Endothelial cell of umbilical vein (primary cell): ENCODE data around the gene ZNF597. TPM values are rescaled to one million over a fixed set of nuclear protein-coding genes. Genes with fewer than 3 reads are reported as not detected.

Experiments
- BruUV-seq: library from RNA; stranded (reverse); fragments of 400-500 nt; replicated peaks from 2 replicates; lab custom pipeline; 2021; lab: Mats Ljungman, UMichigan
- CTCF ChIA-PET: fragments of 300-600, 350-600 bp; sonication (Branson Sonifier 250); formaldehyde crosslinking; loops from one replicate; lab custom pipeline; 2021; ENCODE audit warnings: antibody characterized with exemption, inconsistent platforms; lab: Charles Lee
- POLR2A ChIA-PET: fragments of 300-600, 350-600 bp; sonication (Branson Sonifier 250); formaldehyde crosslinking; loops from one replicate; lab custom pipeline; 2021; ENCODE audit warnings: antibody characterized with exemption, inconsistent platforms; lab: Charles Lee
- DNase-seq: peaks from one replicate; pipeline ENCODE4 v3.0.0-alpha.2; 2011; ENCODE audit warnings: low read depth, low spot score
- FAIRE-seq: peaks from 2 replicates; lab custom pipeline; 2011; peaks lifted over from hg19 to GRCh38; lab: Jason Lieb, UNC
- H2AFZ ChIP-seq: 2 replicates; pipeline ENCODE4 v1.6.0; 2012; ENCODE audit warnings: low read depth, low read length, control low read depth, inconsistent platforms
- H3K27ac ChIP-seq: 2 replicates; pipeline ENCODE4 v1.5.1; 2011; ENCODE audit warnings: low read depth, mild to moderate bottlenecking, control low read depth, low read length, moderate library complexity; ENCODE audit not compliant: insufficient read depth
- H3K27me3 ChIP-seq, 2 experiments: 2 replicates each; pipeline versions ENCODE4 v1.6.0 to v1.6.1; 2011; ENCODE audit warnings: low read length in 2 of 2, mixed read lengths in 1 of 2; ENCODE audit not compliant: control insufficient read depth in 2 of 2, insufficient read depth in 2 of 2
- H3K36me3 ChIP-seq, 2 experiments: 2 replicates in 1 of 2; 3 replicates in 1 of 2; pipeline ENCODE4 v1.5.1; 2011; ENCODE audit warnings: low read length in 2 of 2, mild to moderate bottlenecking in 1 of 2, moderate library complexity in 1 of 2; ENCODE audit not compliant: control insufficient read depth in 2 of 2, insufficient read depth in 2 of 2; ENCODE audit errors: extremely low read depth in 1 of 2
- H3K4me1 ChIP-seq: 3 replicates; pipeline ENCODE4 v1.5.1; 2011; ENCODE audit warnings: mild to moderate bottlenecking, low read length; ENCODE audit not compliant: control insufficient read depth, insufficient read depth; ENCODE audit errors: extremely low read depth
- H3K4me2 ChIP-seq: 2 replicates; pipeline ENCODE4 v1.6.1; 2011; ENCODE audit warnings: low read length, control low read depth, mixed read lengths; ENCODE audit not compliant: insufficient read depth
- H3K4me3 ChIP-seq, 3 experiments: fragments of 200-600 bp in 1 of 3; sonication (generic), shearing (Covaris generic) in 1 of 3; replicated peaks in 1 of 3; 2 replicates each; pipeline ENCODE4 v1.5.1; 2011 to 2016; ENCODE audit warnings: control low read depth in 3 of 3, low read length in 3 of 3, mild to moderate bottlenecking in 2 of 3, inconsistent platforms in 1 of 3, low read depth in 1 of 3, moderate library complexity in 1 of 3; ENCODE audit not compliant: insufficient read depth in 1 of 3
- H3K79me2 ChIP-seq: 2 replicates; pipeline ENCODE4 v1.6.0; 2012; ENCODE audit warnings: low read length, inconsistent platforms; ENCODE audit not compliant: control insufficient read depth, insufficient read depth
- H3K9ac ChIP-seq: replicated peaks from 2 replicates; pipeline ENCODE3; 2011; ENCODE audit warnings: low read length, control low read depth; ENCODE audit not compliant: insufficient read depth; ENCODE audit errors: extremely low read depth
- H3K9me1 ChIP-seq: replicated peaks from 3 replicates; pipeline ENCODE4 v1.6.0; 2011; ENCODE audit warnings: mild to moderate bottlenecking, low read length; ENCODE audit not compliant: control insufficient read depth, insufficient read depth; ENCODE audit errors: extremely low read depth
- H3K9me3 ChIP-seq: replicated peaks from 2 replicates; pipeline ENCODE4 v1.5.1; 2012; ENCODE audit warnings: low read length, inconsistent platforms; ENCODE audit not compliant: control insufficient read depth, insufficient read depth
- H4K20me1 ChIP-seq: replicated peaks from 2 replicates; pipeline ENCODE3; 2011; ENCODE audit warnings: mild to moderate bottlenecking, low read length; ENCODE audit not compliant: control insufficient read depth, insufficient read depth; ENCODE audit errors: extremely low read depth
- EZH2 ChIP-seq: IDR thresholded peaks from 2 replicates; pipeline ENCODE4 v1.6.1; 2012; ENCODE audit warnings: borderline replicate concordance, low read depth, mild to moderate bottlenecking, moderate library complexity, low read length, inconsistent platforms; ENCODE audit not compliant: severe bottlenecking
- FOS ChIP-seq: IDR thresholded peaks from 2 replicates; pipeline ENCODE4 v1.6.1; 2011; ENCODE audit warnings: mild to moderate bottlenecking, low read length, moderate library complexity, borderline replicate concordance; ENCODE audit not compliant: insufficient read depth
- GATA2 ChIP-seq: IDR thresholded peaks from 2 replicates; pipeline ENCODE4 v1.7.0; 2011; ENCODE audit warnings: low read depth, mild to moderate bottlenecking, moderate library complexity, mixed read lengths, low read length; ENCODE audit not compliant: insufficient read length, insufficient read depth
- JUN ChIP-seq: IDR thresholded peaks from 2 replicates; pipeline ENCODE4 v1.6.1; 2011; ENCODE audit warnings: borderline replicate concordance, low read depth; ENCODE audit not compliant: insufficient read length, insufficient read depth
- MYC ChIP-seq: IDR thresholded peaks from one replicate; pipeline ENCODE4 v1.6.1; 2011; ENCODE audit warnings: mild to moderate bottlenecking, low read depth, low read length
- POLR2A ChIP-seq: IDR thresholded peaks from 2 replicates; pipeline ENCODE4 v1.6.1; 2012; ENCODE audit warnings: low read depth, mild to moderate bottlenecking, control low read depth, low read length
- POLR2AphosphoS5 ChIP-seq: IDR thresholded peaks from 2 replicates; pipeline ENCODE4 v1.6.1; 2012; ENCODE audit warnings: low read depth, mild to moderate bottlenecking, control low read depth, low read length, moderate library complexity; ENCODE audit not compliant: insufficient read depth
- dilution Hi-C: fragments of 300-500 bp; cut with MboI; formaldehyde crosslinking; loops from one replicate; pipeline ENCODE4 v1.15.0; 2019; ENCODE audit warnings: low sequenced_read_pairs; ENCODE audit not compliant: extremely low pct_ligation_motif_present
- intact Hi-C: fragments of 100-400 bp; cut with micrococcal nuclease; formaldehyde crosslinking; loops from one replicate; pipeline ENCODE4 v1.10.0; 2022
- polyA plus RNA-seq, 4 experiments: library from polyadenylated mRNA; depleted of rRNA in 3 of 4; stranded (reverse) in 3 of 4; unstranded in 1 of 4; fragments of >200 nt; gene quantifications; 2 replicates each; pipeline versions ENCODE4 v1.2.1 to v1.2.3, GENCODE V29; 2011 to 2012; ENCODE audit warnings: missing spikeins in 1 of 4
- total RNA-seq: library from RNA; stranded (reverse); gene quantifications from 2 replicates; pipeline ENCODE4 v1.2.3, GENCODE V29; 2021
- TF ChIP-seq, protein P1 (sequence below): IDR thresholded peaks from 2 replicates; pipeline ENCODE4 v1.6.1; 2011; ENCODE audit not compliant: insufficient read depth, insufficient read length
- TF ChIP-seq, protein P2 (sequence below), 2 donors: IDR thresholded peaks; 1 replicate in 1 of 2; 2 replicates in 1 of 2; pipeline ENCODE4 v1.5.1; 2011; ENCODE audit warnings: low read length in 2 of 2, mild to moderate bottlenecking in 2 of 2, moderate library complexity in 2 of 2, control low read depth in 1 of 2, inconsistent platforms in 1 of 2, low read depth in 1 of 2; ENCODE audit not compliant: insufficient read depth in 1 of 2; ENCODE audit errors: extremely low read depth in 1 of 2

Gene ZNF597
- total and polyA plus RNA-seq, 2 donors (not counting 3 experiments of a cell fraction or from before 2014, with no cell fraction given): 0.75 to 1.4 TPM

DNA sequence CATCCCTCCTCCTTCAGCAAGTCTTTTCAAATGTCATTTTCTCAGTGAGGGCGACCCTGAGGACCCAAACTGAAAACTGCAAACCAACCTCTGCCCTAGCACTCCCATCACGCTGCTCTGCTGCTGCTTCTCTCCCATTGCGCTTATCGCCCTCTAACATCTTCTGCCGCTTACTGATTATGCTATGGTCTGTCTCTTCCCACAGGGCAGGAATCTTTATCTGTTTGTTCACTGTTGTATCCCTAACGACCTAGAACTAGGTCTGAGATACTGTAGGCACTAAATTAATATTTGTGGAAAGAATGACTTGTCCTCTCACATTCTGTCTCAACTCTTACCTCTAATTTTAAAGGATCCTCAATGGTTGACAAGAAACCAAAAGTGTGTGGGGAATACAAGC is 55.0 kb downstream of the ZNF597 start:
- no peak overlapping the region for H3K4me2 ChIP-seq
- H3K4me3 ChIP-seq: no peak overlapping the region
- H3K79me2 ChIP-seq: peaks cover 2% of the 10 kb centered on the region
- H3K9me1 ChIP-seq: no peaks in the 10 kb centered on the region
- dilution Hi-C loops: no loop called here
- H3K27me3 ChIP-seq: no peaks in the 10 kb centered on the region
- intact Hi-C loops: no loop called here
- FAIRE-seq: no peak
- peaks cover 11% of the 10 kb centered on the region for H3K9me3 ChIP-seq
- CTCF ChIA-PET: interaction anchor here (1.0 kb wide), 1 partner anchor 112 kb away, joined by 3 read pairs; no protein-coding TSS in a partner anchor
- DNase-seq: no peak
- POLR2A ChIA-PET: no interaction called here
- no peak overlapping the region for H3K27ac ChIP-seq
- no TSS peak for BruUV-seq
- H3K36me3 ChIP-seq: peaks cover 3 to 21% of the 10 kb centered on the region in 2 experiments
- H2AFZ ChIP-seq: no peak overlapping the region
- no peak overlapping the region for H3K9ac ChIP-seq
- H4K20me1 ChIP-seq: no peaks in the 10 kb centered on the region
- TF ChIP-seq POLR2AphosphoS5 (no peak), FOS (no peak), JUN (no peak), EZH2 (no peak), POLR2A (no peak), GATA2 (no peak), MYC (no peak)
- TF ChIP-seq, protein P1, sequence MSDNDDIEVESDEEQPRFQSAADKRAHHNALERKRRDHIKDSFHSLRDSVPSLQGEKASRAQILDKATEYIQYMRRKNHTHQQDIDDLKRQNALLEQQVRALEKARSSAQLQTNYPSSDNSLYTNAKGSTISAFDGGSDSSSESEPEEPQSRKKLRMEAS: no peak
- TF ChIP-seq, protein P2, sequence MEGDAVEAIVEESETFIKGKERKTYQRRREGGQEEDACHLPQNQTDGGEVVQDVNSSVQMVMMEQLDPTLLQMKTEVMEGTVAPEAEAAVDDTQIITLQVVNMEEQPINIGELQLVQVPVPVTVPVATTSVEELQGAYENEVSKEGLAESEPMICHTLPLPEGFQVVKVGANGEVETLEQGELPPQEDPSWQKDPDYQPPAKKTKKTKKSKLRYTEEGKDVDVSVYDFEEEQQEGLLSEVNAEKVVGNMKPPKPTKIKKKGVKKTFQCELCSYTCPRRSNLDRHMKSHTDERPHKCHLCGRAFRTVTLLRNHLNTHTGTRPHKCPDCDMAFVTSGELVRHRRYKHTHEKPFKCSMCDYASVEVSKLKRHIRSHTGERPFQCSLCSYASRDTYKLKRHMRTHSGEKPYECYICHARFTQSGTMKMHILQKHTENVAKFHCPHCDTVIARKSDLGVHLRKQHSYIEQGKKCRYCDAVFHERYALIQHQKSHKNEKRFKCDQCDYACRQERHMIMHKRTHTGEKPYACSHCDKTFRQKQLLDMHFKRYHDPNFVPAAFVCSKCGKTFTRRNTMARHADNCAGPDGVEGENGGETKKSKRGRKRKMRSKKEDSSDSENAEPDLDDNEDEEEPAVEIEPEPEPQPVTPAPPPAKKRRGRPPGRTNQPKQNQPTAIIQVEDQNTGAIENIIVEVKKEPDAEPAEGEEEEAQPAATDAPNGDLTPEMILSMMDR (IDR thresholded peaks at IDR 0.05; ENCODE audit: extremely low read depth in 1 of 2, insufficient read depth in 1 of 2, low read depth in 1 of 2, low read length in 2 of 2): no peak
- H3K4me1 ChIP-seq: no peaks in the 10 kb centered on the region
